SU-DHL-6 (cell line): ENCODE measurements around the gene MTCP1.

ENCODE experiments used
- H2AFZ ChIP-seq: fragments of 200-600 bp; sonication (generic); 2 replicates; pipeline ENCODE4 v1.6.1; 2014; ENCODE audit warnings: low read depth, mild to moderate bottlenecking, moderate library complexity, mixed read lengths, antibody characterized with exemption, low read length; ENCODE audit not compliant: severe bottlenecking
- H3F3A ChIP-seq: fragments of 200-600 bp; shearing (Covaris generic); 2 replicates; pipeline ENCODE4 v1.6.0; 2016; ENCODE audit warnings: antibody characterized with exemption, mild to moderate bottlenecking; ENCODE audit not compliant: insufficient read depth
- H3K27ac ChIP-seq: fragments of 200-600 bp; sonication (generic); 2 replicates; pipeline ENCODE4 v1.5.1; 2016; ENCODE audit warnings: low read depth, mild to moderate bottlenecking, low read length, moderate library complexity, mixed read lengths
- H3K27me3 ChIP-seq: fragments of 200-600 bp; sonication (generic), shearing (Covaris generic); 2 replicates; pipeline ENCODE4 v1.6.0; 2014; ENCODE audit warnings: mild to moderate bottlenecking, low read length
- H3K36me3 ChIP-seq: fragments of 200-600 bp; sonication (generic); 2 replicates; pipeline ENCODE4 v1.6.1; 2014; ENCODE audit warnings: mild to moderate bottlenecking, low read length, mixed read lengths
- H3K4me2 ChIP-seq: fragments of 300-600, 200-600 bp; shearing (Covaris generic), sonication (generic); 2 replicates; pipeline ENCODE4 v1.6.0; 2014; ENCODE audit warnings: low read length, low read depth, mild to moderate bottlenecking; ENCODE audit not compliant: poor library complexity, severe bottlenecking
- H3K4me3 ChIP-seq: fragments of 200-600 bp; sonication (generic); 2 replicates; pipeline ENCODE4 v1.5.1; 2014; ENCODE audit warnings: antibody characterized with exemption, low read length, mild to moderate bottlenecking, mixed read lengths; ENCODE audit not compliant: insufficient read depth, poor library complexity, severe bottlenecking
- H3K79me2 ChIP-seq: fragments of 200-600 bp; sonication (generic); 2 replicates; pipeline ENCODE4 v1.6.1; 2014; ENCODE audit warnings: mild to moderate bottlenecking, low read length, moderate library complexity; ENCODE audit not compliant: insufficient read depth
- H3K9ac ChIP-seq: fragments of 200-600 bp; sonication (generic); 2 replicates; pipeline ENCODE4 v1.7.0; 2014; ENCODE audit warnings: mild to moderate bottlenecking, low read length
- H3K9me2 ChIP-seq: fragments of 200-600 bp; sonication (generic); replicated peaks from 2 replicates; pipeline ENCODE4 v1.6.1; 2014; ENCODE audit warnings: low read length; ENCODE audit not compliant: insufficient read depth
- H3K9me3 ChIP-seq: fragments of 200-600 bp; sonication (generic); 2 replicates; pipeline ENCODE4 v1.6.1; 2014; ENCODE audit warnings: low read length, mixed read lengths; ENCODE audit not compliant: insufficient read depth
- H4K20me1 ChIP-seq: fragments of 200-600 bp; sonication (generic); 2 replicates; pipeline ENCODE4 v1.6.1; 2014; ENCODE audit warnings: low read depth, mild to moderate bottlenecking, antibody characterized with exemption, low read length, moderate library complexity, mixed read lengths
- CTCF ChIP-seq: fragments of 200-600 bp; sonication (generic); IDR thresholded peaks from one replicate; pipeline ENCODE4 v1.5.1; 2017; ENCODE audit warnings: antibody characterized with exemption, mild to moderate bottlenecking, low read length, moderate library complexity; ENCODE audit not compliant: insufficient read depth, poor library complexity, severe bottlenecking
- EZH2phosphoT487 ChIP-seq: fragments of 200-600 bp; sonication (generic), shearing (Covaris generic); conservative IDR thresholded peaks from 2 replicates; pipeline ENCODE4 v1.6.1; 2018; ENCODE audit warnings: mild to moderate bottlenecking, antibody characterized with exemption, low read length, moderate library complexity, mixed read lengths

Gene MTCP1

GRCh38 chrX:155022585-155022984, 48.4 kb downstream of the MTCP1 start, which contains the start of gene F8:
Gene F8, minus strand, starts transcription at chrX:155022723. Its CDS starts 171 bp downstream, at chrX:155022552.
- H3K27me3 ChIP-seq: no peaks in the 10 kb centered on the region
- peaks cover 6% of the 10 kb centered on the region for H3F3A ChIP-seq
- H3K4me3 ChIP-seq: no peak within 1 kb of the TSS
- H3K9ac ChIP-seq: no peak within 1 kb of the TSS
- no peak within 1 kb of the TSS for H3K27ac ChIP-seq
- H3K4me2 ChIP-seq: no peak within 1 kb of the TSS
- no peak for TF ChIP-seq CTCF
- no peak for TF ChIP-seq EZH2phosphoT487
- no peaks in the 10 kb centered on the region for H3K9me3 ChIP-seq
- no peaks in the 10 kb centered on the region for H4K20me1 ChIP-seq
- no peaks in the 10 kb centered on the region for H3K36me3 ChIP-seq
- no peak within 1 kb of the TSS for H2AFZ ChIP-seq
- H3K79me2 ChIP-seq: no peaks in the 10 kb centered on the region
- no peaks in the 10 kb centered on the region for H3K9me2 ChIP-seq

GRCh38 chrX:155020591-155020990, 50.3 kb downstream of the MTCP1 start:
- Histone ChIP-seq H3K4me2 (no peak overlapping the region), H3K36me3 (no peaks in the 10 kb centered on the region), H4K20me1 (no peaks in the 10 kb centered on the region), H3K27me3 (no peaks in the 10 kb centered on the region), H3F3A (no peaks in the 10 kb centered on the region), H3K9me3 (no peaks in the 10 kb centered on the region), H3K9me2 (no peaks in the 10 kb centered on the region), H2AFZ (no peak overlapping the region), H3K9ac (no peak overlapping the region), H3K4me3 (no peak overlapping the region), H3K27ac (no peak overlapping the region), H3K79me2 (no peaks in the 10 kb centered on the region)
- TF ChIP-seq CTCF (no peak), EZH2phosphoT487 (no peak)
